Sigmoid colon (tissue), 7 donors: ENCODE measurements around the gene JADE3. TPM values are rescaled to one million over a fixed set of nuclear protein-coding genes. Genes with fewer than 3 reads are reported as not detected.

ENCODE experiments used
- DNase-seq: peaks from one replicate; pipeline ENCODE4 v3.0.0-alpha.2; 2019
- H3K27ac ChIP-seq, 4 donors: fragments of 200-600 bp; sonication (generic); one replicate each; pipeline ENCODE4 v1.5.1; 2016 to 2019; ENCODE audit warnings: mild to moderate bottlenecking in 1 of 4
- H3K27me3 ChIP-seq, 3 donors: fragments of 200-600 bp; sonication (generic); one replicate each; pipeline ENCODE4 v1.5.1; 2019; ENCODE audit warnings: mild to moderate bottlenecking in 1 of 3
- H3K36me3 ChIP-seq, 4 donors: fragments of 200-600 bp; sonication (generic); one replicate each; pipeline ENCODE4 v1.5.1; 2016 to 2019
- H3K4me1 ChIP-seq, 4 donors: fragments of 200-600 bp; sonication (generic); one replicate each; pipeline ENCODE4 v1.5.1; 2017 to 2019
- H3K4me3 ChIP-seq, 4 donors: fragments of 200-600 bp; sonication (generic); one replicate each; pipeline ENCODE4 v1.5.1; 2017 to 2019; ENCODE audit warnings: mild to moderate bottlenecking in 2 of 4, moderate library complexity in 1 of 4
- H3K9me3 ChIP-seq, 4 donors: fragments of 200-600 bp in 3 of 4; sonication (generic) in 3 of 4; one replicate each; pipeline versions ENCODE4 v1.5.1 to v1.6.1; 2013 to 2019
- EP300 ChIP-seq, 4 donors: sonication (generic); formaldehyde crosslinking; IDR thresholded peaks; one replicate each; pipeline ENCODE4 v1.6.1; 2017; ENCODE audit warnings: antibody characterized with exemption in 4 of 4
- POLR2A ChIP-seq, 2 donors: fragments of 450-650 bp; IDR thresholded peaks; one replicate each; pipeline ENCODE4 v1.6.1; 2016; ENCODE audit warnings: antibody characterized with exemption in 2 of 2, mild to moderate bottlenecking in 2 of 2, moderate library complexity in 2 of 2
- POLR2AphosphoS5 ChIP-seq, 4 donors: sonication (generic); formaldehyde crosslinking; IDR thresholded peaks; one replicate each; pipeline ENCODE4 v1.6.1; 2017; ENCODE audit warnings: antibody characterized with exemption in 4 of 4
- WGBS, 2 donors: extraction: QIAGEN DNeasy Blood & Tissue Kit; methylation state at CpG; one replicate each; pipeline ENCODE4 v1.1.7; 2013; 5-methylcytosine and 5-hydroxymethylcytosine counted together
- intact Hi-C: fragments of 100-400 bp; cut with DNase I; formaldehyde crosslinking; loops from one replicate; pipeline ENCODE4 v1.15.1; 2023
- polyA plus RNA-seq, 3 donors: library from polyadenylated mRNA; stranded (reverse); fragments of 200-250 nt; gene quantifications; one replicate each; pipeline ENCODE4 v1.2.3, GENCODE V29; 2013
- total RNA-seq, 4 donors: library from RNA; depleted of rRNA; stranded (reverse); fragments of >200 nt; gene quantifications; one replicate each; pipeline ENCODE4 v1.1.0, GENCODE V29; 2016
- TF ChIP-seq, protein P1 (sequence below), 4 experiments: fragments of 450-650 bp in 3 of 4; fragments of 200-600 bp in 1 of 4; IDR thresholded peaks; one replicate each; pipeline ENCODE4 v1.5.1; 2016 to 2019; ENCODE audit warnings: antibody characterized with exemption in 4 of 4, mild to moderate bottlenecking in 3 of 4, moderate library complexity in 2 of 4
- donor health status: healthy with polysubstance abuse.
- donor health status: Bipolar disorder and iron deficiency.
- donor health status: healthy.

JADE3 gene
- total and polyA plus RNA-seq, 7 donors = 0.60 to 7.8 (median 5.3) TPM

DNA sequence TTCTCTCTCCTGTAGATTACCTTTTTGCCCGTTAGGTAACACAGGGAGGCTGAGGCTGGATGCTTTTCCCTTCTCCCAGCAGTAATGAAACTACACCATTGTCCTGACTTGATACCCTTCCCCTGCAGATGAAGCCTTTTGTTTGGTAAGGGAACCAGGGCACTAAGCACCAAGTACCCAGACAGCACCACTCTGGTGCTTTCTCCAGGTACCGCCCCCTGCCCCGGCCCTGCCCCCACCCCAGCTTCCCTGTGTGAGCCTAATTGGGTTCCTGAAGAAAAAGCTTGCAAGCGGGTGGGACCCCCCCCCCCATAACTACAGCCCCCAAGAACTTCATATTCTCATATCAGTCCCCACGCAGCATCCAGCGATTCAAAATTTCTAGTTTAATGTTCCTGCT is 79.8 kb downstream of the JADE3 start:
- H3K4me1 ChIP-seq = no peaks in the 10 kb centered on the region
- no peaks in the 10 kb centered on the region for H3K27me3 ChIP-seq
- WGBS, 2 donors = 94 to 98% methylated on average over 6 of the region's 6 CpGs
- H3K36me3 ChIP-seq = no peaks in the 10 kb centered on the region
- TF ChIP-seq, protein P1, sequence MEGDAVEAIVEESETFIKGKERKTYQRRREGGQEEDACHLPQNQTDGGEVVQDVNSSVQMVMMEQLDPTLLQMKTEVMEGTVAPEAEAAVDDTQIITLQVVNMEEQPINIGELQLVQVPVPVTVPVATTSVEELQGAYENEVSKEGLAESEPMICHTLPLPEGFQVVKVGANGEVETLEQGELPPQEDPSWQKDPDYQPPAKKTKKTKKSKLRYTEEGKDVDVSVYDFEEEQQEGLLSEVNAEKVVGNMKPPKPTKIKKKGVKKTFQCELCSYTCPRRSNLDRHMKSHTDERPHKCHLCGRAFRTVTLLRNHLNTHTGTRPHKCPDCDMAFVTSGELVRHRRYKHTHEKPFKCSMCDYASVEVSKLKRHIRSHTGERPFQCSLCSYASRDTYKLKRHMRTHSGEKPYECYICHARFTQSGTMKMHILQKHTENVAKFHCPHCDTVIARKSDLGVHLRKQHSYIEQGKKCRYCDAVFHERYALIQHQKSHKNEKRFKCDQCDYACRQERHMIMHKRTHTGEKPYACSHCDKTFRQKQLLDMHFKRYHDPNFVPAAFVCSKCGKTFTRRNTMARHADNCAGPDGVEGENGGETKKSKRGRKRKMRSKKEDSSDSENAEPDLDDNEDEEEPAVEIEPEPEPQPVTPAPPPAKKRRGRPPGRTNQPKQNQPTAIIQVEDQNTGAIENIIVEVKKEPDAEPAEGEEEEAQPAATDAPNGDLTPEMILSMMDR (IDR thresholded peaks at IDR 0.05) = no peak
- no peaks in the 10 kb centered on the region for H3K9me3 ChIP-seq
- H3K4me3 ChIP-seq = no peak overlapping the region
- H3K27ac ChIP-seq = no peak overlapping the region
- intact Hi-C loops = no loop called here
- no peak for DNase-seq

DNA sequence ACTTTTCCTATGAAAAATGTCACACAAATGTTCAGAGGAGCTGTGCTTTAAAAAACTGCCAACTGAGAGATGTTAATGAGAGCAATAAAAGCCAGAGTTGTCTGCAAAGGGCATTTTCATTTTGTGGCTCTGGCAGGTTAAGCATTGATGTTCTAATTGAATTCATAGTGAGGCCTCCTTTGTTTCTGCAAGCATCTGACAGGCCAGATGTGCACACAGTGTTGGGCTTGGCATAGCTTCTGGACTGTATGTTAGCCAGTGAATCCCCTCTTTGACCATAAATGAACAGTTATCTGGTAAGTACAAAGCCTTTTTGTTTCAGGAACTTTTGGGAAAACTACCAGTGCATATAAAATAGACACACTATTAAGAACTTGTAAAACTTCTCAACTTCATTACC is 81.9 kb downstream of the JADE3 start:
- Histone ChIP-seq H3K36me3 (peaks cover 0 to 8% (median 0%) of the 10 kb centered on the region in 4 donors), H3K4me1 (no peaks in the 10 kb centered on the region), H3K4me3 (no peak overlapping the region), H3K27ac (no peak overlapping the region), H3K9me3 (no peaks in the 10 kb centered on the region), H3K27me3 (no peaks in the 10 kb centered on the region)
- intact Hi-C loops = no loop called here
- DNase-seq = no peak
- TF ChIP-seq POLR2AphosphoS5 (IDR thresholded peaks at IDR 0.05) = no peak
- TF ChIP-seq, protein P1 (IDR thresholded peaks at IDR 0.05) = no peak
- no peak for TF ChIP-seq POLR2A (IDR thresholded peaks at IDR 0.05)
- no peak for TF ChIP-seq EP300 (IDR thresholded peaks at IDR 0.05)

DNA sequence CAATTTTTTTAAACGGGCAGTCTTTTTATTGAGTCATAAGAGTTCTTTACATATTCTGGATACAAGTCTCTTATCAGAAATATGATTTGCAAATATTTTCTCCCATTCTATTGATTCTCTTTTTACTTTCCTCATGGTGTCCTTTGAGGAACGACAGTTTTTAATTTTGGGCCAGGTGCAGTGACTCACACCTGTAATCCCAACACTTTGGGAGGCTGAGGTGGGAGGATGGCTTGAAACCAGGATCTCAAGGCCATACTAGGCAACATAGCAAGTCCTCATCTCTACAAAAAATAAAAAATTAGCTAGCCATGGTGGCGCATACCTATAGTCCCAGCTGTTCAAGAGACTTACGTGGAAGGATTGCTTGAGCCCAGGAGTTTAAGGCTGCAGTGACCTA is 99.9 kb downstream of the JADE3 start:
- no peak for DNase-seq
- no peaks in the 10 kb centered on the region for H3K36me3 ChIP-seq
- no peaks in the 10 kb centered on the region for H3K9me3 ChIP-seq
- 92 to 97% methylated on average over 4 of the region's 4 CpGs for WGBS, 2 donors
- H3K4me3 ChIP-seq = no peak overlapping the region
- TF ChIP-seq POLR2AphosphoS5 (IDR thresholded peaks at IDR 0.05) (no peak), EP300 (IDR thresholded peaks at IDR 0.05) (no peak), POLR2A (IDR thresholded peaks at IDR 0.05) (no peak)
- TF ChIP-seq, protein P1 (IDR thresholded peaks at IDR 0.05) = no peak
- intact Hi-C loops = no loop called here
- H3K27me3 ChIP-seq = no peaks in the 10 kb centered on the region
- H3K27ac ChIP-seq = no peak overlapping the region
- H3K4me1 ChIP-seq = no peaks in the 10 kb centered on the region

DNA sequence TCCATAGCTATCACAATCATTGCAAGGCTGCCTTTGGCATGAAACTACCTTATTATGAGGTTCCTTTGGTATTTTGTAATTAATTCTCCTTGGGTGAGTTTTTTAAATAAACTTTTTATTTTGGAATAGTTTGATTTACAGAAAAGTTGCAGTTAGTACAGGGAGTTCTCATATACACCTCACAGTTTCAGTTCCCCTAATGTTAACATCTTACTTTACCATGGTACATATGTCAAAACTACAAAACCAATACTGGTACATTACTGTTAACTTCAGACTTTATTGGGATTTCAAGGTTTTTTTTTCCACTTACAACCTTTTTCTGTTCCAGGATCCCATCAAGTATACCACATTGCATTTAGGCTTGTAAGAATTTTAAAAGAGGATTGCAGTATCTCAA is 114.0 kb downstream of the JADE3 start:
- H3K4me3 ChIP-seq = no peak overlapping the region
- no peak overlapping the region for H3K27ac ChIP-seq
- DNase-seq = no peak
- H3K36me3 ChIP-seq = no peaks in the 10 kb centered on the region
- intact Hi-C loops = loop anchor here (5.0 kb wide), 1 partner anchor 124 kb away; no protein-coding TSS in a partner anchor
- no peak for TF ChIP-seq POLR2AphosphoS5 (IDR thresholded peaks at IDR 0.05)
- no peak for TF ChIP-seq POLR2A (IDR thresholded peaks at IDR 0.05)
- TF ChIP-seq, protein P1 (IDR thresholded peaks at IDR 0.05) = no peak
- no peak for TF ChIP-seq EP300 (IDR thresholded peaks at IDR 0.05)
- no peaks in the 10 kb centered on the region for H3K4me1 ChIP-seq
- no peaks in the 10 kb centered on the region for H3K9me3 ChIP-seq
- peaks cover 0 to 4% (median 0%) of the 10 kb centered on the region in 3 donors for H3K27me3 ChIP-seq

DNA sequence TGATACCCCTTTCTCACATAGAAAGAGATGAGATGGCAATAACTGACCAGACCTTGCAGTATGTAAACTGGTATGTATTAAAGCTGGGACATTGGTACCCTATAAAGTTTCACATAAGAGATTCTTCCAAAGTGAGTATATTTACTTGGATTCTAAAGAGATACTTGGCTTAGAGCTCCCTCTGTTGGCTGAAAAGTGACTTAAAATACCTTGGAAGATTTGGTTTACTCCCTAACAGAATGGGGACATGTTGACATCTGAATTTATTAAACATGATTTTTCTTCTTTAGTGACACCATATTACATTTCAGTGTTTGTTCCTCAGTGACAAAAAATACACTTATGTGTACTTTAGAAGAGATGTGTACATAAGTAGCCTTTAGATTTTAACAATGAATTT is 118.1 kb downstream of the JADE3 start:
- no peaks in the 10 kb centered on the region for H3K9me3 ChIP-seq
- H3K27me3 ChIP-seq = peaks cover 0 to 4% (median 0%) of the 10 kb centered on the region in 3 donors
- TF ChIP-seq, protein P1 (IDR thresholded peaks at IDR 0.05) = peak in 2 of 4 experiments; percentile 28 to 48
- no peak for TF ChIP-seq POLR2AphosphoS5 (IDR thresholded peaks at IDR 0.05)
- no peak for TF ChIP-seq EP300 (IDR thresholded peaks at IDR 0.05)
- no peak for TF ChIP-seq POLR2A (IDR thresholded peaks at IDR 0.05)
- intact Hi-C loops = loop anchor here (5.0 kb wide), 1 partner anchor 273 kb away; the partner anchor contains the start of gene SLC9A7
- no peak overlapping the region for H3K4me3 ChIP-seq
- no peak for DNase-seq
- H3K27ac ChIP-seq = no peak overlapping the region
- no peaks in the 10 kb centered on the region for H3K36me3 ChIP-seq
- no peaks in the 10 kb centered on the region for H3K4me1 ChIP-seq
